RWPE2 (cell line): ENCODE results near the gene ZNF860.
"Not testable (repeated sequence)": the region's sequence is repeated elsewhere in the genome, so short reads cannot be mapped to it uniquely, and the experiment has no call there.

ENCODE experiments used
- ATAC-seq: fragments of 200-7000 bp; cut with Tn5 transposase; 3 replicates; pipeline ENCODE4 v1.9.1; 2021; ENCODE audit warnings: low read depth
- DNase-seq: peaks from one replicate; pipeline ENCODE4 v3.0.0-alpha.2; 2020; ENCODE audit warnings: low spot score
- H3K27ac ChIP-seq: fragments of 450-650 bp; 2 replicates; pipeline ENCODE4 v1.5.1; 2017; ENCODE audit warnings: mild to moderate bottlenecking; ENCODE audit not compliant: poor library complexity, severe bottlenecking
- H3K27me3 ChIP-seq: fragments of 250-450 bp; sonication (Bioruptor Pico); 2 replicates; pipeline ENCODE4 v1.5.1; 2021; ENCODE audit warnings: mild to moderate bottlenecking, moderate library complexity; ENCODE audit not compliant: insufficient read depth, poor library complexity, severe bottlenecking
- H3K36me3 ChIP-seq: fragments of 250-450 bp; sonication (Bioruptor Pico); 2 replicates; pipeline ENCODE4 v1.5.1; 2020; ENCODE audit warnings: low read depth, mild to moderate bottlenecking, moderate library complexity
- H3K4me1 ChIP-seq: fragments of 250-450 bp; sonication (Bioruptor Pico); 2 replicates; pipeline ENCODE4 v1.5.1; 2021; ENCODE audit warnings: mild to moderate bottlenecking, moderate library complexity; ENCODE audit not compliant: insufficient read depth, poor library complexity, severe bottlenecking
- H3K4me3 ChIP-seq: fragments of 250-450 bp; sonication (Bioruptor Pico); 2 replicates; pipeline ENCODE4 v1.5.1; 2021; ENCODE audit warnings: mild to moderate bottlenecking, moderate library complexity; ENCODE audit not compliant: severe bottlenecking
- H3K9me3 ChIP-seq: fragments of 250-450 bp; sonication (Bioruptor Pico); 2 replicates; pipeline ENCODE4 v1.5.1; 2021; ENCODE audit warnings: mild to moderate bottlenecking, moderate library complexity; ENCODE audit not compliant: severe bottlenecking
- TF ChIP-seq, protein P1 (sequence below): fragments of 450-650 bp; IDR thresholded peaks from one replicate; pipeline ENCODE4 v1.5.1; 2017; ENCODE audit warnings: mild to moderate bottlenecking, moderate library complexity; ENCODE audit not compliant: poor library complexity, severe bottlenecking

The ZNF860 gene

GRCh38 chr3:31985831-31986230, 4.3 kb downstream of the ZNF860 start:
- no peak overlapping the region for H3K4me3 ChIP-seq
- H3K9me3 ChIP-seq = peaks cover 4% of the 10 kb centered on the region
- H3K36me3 ChIP-seq = peaks cover 19% of the 10 kb centered on the region
- H3K27me3 ChIP-seq = no peaks in the 10 kb centered on the region
- DNase-seq (no peak), ATAC-seq (no peak)
- H3K4me1 ChIP-seq = peaks cover 6% of the 10 kb centered on the region
- TF ChIP-seq, protein P1, sequence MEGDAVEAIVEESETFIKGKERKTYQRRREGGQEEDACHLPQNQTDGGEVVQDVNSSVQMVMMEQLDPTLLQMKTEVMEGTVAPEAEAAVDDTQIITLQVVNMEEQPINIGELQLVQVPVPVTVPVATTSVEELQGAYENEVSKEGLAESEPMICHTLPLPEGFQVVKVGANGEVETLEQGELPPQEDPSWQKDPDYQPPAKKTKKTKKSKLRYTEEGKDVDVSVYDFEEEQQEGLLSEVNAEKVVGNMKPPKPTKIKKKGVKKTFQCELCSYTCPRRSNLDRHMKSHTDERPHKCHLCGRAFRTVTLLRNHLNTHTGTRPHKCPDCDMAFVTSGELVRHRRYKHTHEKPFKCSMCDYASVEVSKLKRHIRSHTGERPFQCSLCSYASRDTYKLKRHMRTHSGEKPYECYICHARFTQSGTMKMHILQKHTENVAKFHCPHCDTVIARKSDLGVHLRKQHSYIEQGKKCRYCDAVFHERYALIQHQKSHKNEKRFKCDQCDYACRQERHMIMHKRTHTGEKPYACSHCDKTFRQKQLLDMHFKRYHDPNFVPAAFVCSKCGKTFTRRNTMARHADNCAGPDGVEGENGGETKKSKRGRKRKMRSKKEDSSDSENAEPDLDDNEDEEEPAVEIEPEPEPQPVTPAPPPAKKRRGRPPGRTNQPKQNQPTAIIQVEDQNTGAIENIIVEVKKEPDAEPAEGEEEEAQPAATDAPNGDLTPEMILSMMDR = no peak
- H3K27ac ChIP-seq = no peak overlapping the region

GRCh38 chr3:31988271-31988670, 6.7 kb downstream of the ZNF860 start:
- Histone ChIP-seq H3K27ac (no peak overlapping the region), H3K9me3 (peaks cover 11% of the 10 kb centered on the region), H3K4me1 (no peaks in the 10 kb centered on the region), H3K4me3 (no peak overlapping the region), H3K27me3 (no peaks in the 10 kb centered on the region), H3K36me3 (peaks cover 19% of the 10 kb centered on the region)
- no peak for DNase-seq
- ATAC-seq = no peak
- TF ChIP-seq, protein P1 = no peak

DNA sequence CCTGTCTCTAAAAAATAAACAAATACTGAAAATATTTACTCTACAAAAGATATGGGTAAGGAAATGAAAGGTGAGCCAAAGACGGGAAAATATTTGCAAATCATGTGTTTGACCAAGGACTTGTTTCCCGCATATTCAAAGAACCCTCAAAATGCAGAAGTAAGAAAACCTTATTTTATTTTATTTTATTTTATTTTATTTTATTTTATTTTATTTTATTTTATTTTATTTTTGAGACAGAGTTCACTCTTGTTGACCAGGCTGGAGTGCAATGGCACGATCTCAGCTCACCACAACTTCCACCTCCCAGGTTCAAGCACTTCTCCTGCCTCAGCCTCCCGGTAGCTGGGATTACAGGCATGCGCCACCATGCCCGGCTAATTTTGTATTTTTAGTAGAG, 11.4 kb downstream of the ZNF860 start:
- H3K4me1 ChIP-seq, ATAC-seq, H3K27me3 ChIP-seq, H3K27ac ChIP-seq, H3K36me3 ChIP-seq, DNase-seq, H3K4me3 ChIP-seq: not testable (repeated sequence)
- H3K9me3 ChIP-seq = peaks cover 11% of the 10 kb centered on the region

DNA sequence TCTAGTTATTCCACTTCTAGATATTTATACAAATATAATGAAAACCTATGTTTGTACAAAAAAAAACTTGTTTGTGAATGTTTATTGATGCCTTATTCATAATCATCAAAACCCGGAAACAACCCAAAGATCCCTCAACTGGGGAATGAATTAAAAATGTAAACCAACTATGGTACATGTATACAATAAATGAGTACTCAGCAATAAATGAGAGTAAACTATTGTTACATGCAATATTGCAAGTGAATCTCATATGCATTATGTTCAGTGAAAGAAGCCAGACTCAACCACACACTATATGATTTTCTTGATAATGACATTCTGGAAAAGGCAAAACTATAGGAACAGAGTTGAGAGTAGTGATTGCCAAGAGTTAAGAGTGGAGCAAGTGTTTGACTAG, 12.3 kb downstream of the ZNF860 start:
- H3K27ac ChIP-seq = no peak overlapping the region
- no peaks in the 10 kb centered on the region for H3K36me3 ChIP-seq
- ATAC-seq = no peak
- DNase-seq = no peak
- peaks cover 11% of the 10 kb centered on the region for H3K9me3 ChIP-seq
- H3K27me3 ChIP-seq = no peaks in the 10 kb centered on the region
- no peak overlapping the region for H3K4me3 ChIP-seq
- no peaks in the 10 kb centered on the region for H3K4me1 ChIP-seq
- TF ChIP-seq, protein P1 = no peak

- not testable (repeated sequence) for H3K27ac ChIP-seq, ATAC-seq, H3K27me3 ChIP-seq, DNase-seq, H3K9me3 ChIP-seq, H3K36me3 ChIP-seq, H3K4me3 ChIP-seq, H3K4me1 ChIP-seq
Measured at GRCh38 chr3:31995026-31995425, 13.5 kb downstream of the ZNF860 start.

- Histone ChIP-seq H3K36me3 (no peaks in the 10 kb centered on the region), H3K4me1 (no peaks in the 10 kb centered on the region), H3K9me3 (peaks cover 5% of the 10 kb centered on the region), H3K27ac (no peak overlapping the region), H3K4me3 (no peak overlapping the region), H3K27me3 (no peaks in the 10 kb centered on the region)
- TF ChIP-seq, protein P1 = no peak
- DNase-seq (no peak), ATAC-seq (no peak)
Measured at GRCh38 chr3:31996195-31996594, 14.6 kb downstream of the ZNF860 start.
